ENCODE data around the gene ARHGAP9.
"Not testable (repeated sequence)": the region's sequence is repeated elsewhere in the genome, so short reads cannot be mapped to it uniquely, and the experiment has no call there.

- TF ChIP-seq ZNF274 (IDR thresholded peaks at IDR 0.05; ENCODE audit: low read depth, low read length); SUZ12 (IDR thresholded peaks at IDR 0.05; ENCODE audit: extremely low read depth, insufficient read depth, insufficient read length); YY1 (IDR thresholded peaks at IDR 0.05; ENCODE audit: insufficient read depth, insufficient read length): not testable (repeated sequence)
These were observed 22.8 kb upstream of the ARHGAP9 start for GRCh38 chr12:57502311-57502969.
